Activated CD8-positive, alpha-beta T cell treated with anti-CD3 and anti-CD28 coated beads, Interleukin-2, amount 10 ng/mL, durations not matched to agents 7 days and 5 days (primary cell): ENCODE results near the gene RENBP. TPM values are rescaled to one million over a fixed set of nuclear protein-coding genes. Genes with fewer than 3 reads are reported as not detected.

Experiments
- ATAC-seq: fragments of 150-1000 bp; cut with Tn5 transposase; one replicate; pipeline ENCODE4 v1.10.0; 2021; ENCODE audit warnings: moderate library complexity
- CTCF ChIA-PET: fragments of 350-600 bp; sonication (Branson Sonifier 250); formaldehyde crosslinking; loops from one replicate; lab custom pipeline; 2021; ENCODE audit warnings: antibody characterized with exemption; lab: Charles Lee
- POLR2A ChIA-PET: fragments of 350-600 bp; sonication (Branson Sonifier 250); formaldehyde crosslinking; loops from one replicate; lab custom pipeline; 2021; ENCODE audit warnings: antibody characterized with exemption; lab: Charles Lee
- DNase-seq: peaks from one replicate; pipeline ENCODE4 v3.0.0-alpha.2; 2020
- H3K27ac Mint-ChIP-seq: one replicate; pipeline ENCODE4 v1.8.0; 2021; ENCODE audit warnings: mild to moderate bottlenecking, mixed read lengths
- H3K27me3 Mint-ChIP-seq: one replicate; pipeline ENCODE4 v1.8.0; 2021; ENCODE audit warnings: low read depth, mixed read lengths
- H3K36me3 Mint-ChIP-seq: one replicate; pipeline ENCODE4 v1.8.0; 2021; ENCODE audit warnings: low read depth, mixed read lengths
- H3K4me1 Mint-ChIP-seq: one replicate; pipeline ENCODE4 v1.8.0; 2021; ENCODE audit warnings: low read depth, mixed read lengths
- H3K4me3 Mint-ChIP-seq: one replicate; pipeline ENCODE4 v1.8.0; 2021; ENCODE audit warnings: mild to moderate bottlenecking, mixed read lengths
- H3K9me3 Mint-ChIP-seq: one replicate; pipeline ENCODE4 v1.8.0; 2022; ENCODE audit warnings: mixed read lengths; ENCODE audit not compliant: insufficient read depth
- total RNA-seq, 2 experiments: library from RNA; stranded (reverse); gene quantifications; one replicate each; pipeline ENCODE4 v1.2.3, GENCODE V29; 2021

RENBP gene
- total RNA-seq, 2 experiments from 2014 or later: 12.1 to 13.6 TPM

DNA sequence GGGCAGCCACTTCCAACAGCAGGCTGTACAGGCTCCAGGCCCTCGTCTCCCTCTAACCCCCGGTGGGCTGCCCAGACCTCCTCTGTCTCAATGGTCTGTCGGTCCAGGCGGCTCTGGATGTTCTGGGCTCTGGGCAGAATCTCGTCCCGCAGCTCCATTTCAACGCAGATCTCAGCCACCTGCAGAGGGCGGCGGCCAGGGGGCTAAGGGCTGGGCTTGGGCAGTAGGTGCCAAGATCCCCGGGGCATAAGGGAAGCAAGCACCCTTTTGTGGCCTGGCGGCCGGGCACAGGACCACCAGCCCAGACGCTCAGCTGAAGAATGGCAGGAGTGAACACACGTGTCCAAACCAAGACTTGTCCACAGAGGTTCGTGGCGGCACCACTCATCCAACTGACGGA is 30.7 kb downstream of the RENBP start:
- Mint-ChIP-seq H3K36me3 (peaks cover 36% of the 10 kb centered on the region), H3K4me1 (peaks cover 6% of the 10 kb centered on the region), H3K27me3 (no peaks in the 10 kb centered on the region), H3K9me3 (no peaks in the 10 kb centered on the region), H3K27ac (peak overlapping the region; percentile 30), H3K4me3 (no peak overlapping the region)
- ChIA-PET POLR2A (interaction anchor here (1.3 kb wide), 2 partner anchors 12 to 13 kb away, joined by 4 to 5 read pairs; no protein-coding TSS in a partner anchor), CTCF (no interaction called here)
- DNase-seq (no peak), ATAC-seq (no peak)

DNA sequence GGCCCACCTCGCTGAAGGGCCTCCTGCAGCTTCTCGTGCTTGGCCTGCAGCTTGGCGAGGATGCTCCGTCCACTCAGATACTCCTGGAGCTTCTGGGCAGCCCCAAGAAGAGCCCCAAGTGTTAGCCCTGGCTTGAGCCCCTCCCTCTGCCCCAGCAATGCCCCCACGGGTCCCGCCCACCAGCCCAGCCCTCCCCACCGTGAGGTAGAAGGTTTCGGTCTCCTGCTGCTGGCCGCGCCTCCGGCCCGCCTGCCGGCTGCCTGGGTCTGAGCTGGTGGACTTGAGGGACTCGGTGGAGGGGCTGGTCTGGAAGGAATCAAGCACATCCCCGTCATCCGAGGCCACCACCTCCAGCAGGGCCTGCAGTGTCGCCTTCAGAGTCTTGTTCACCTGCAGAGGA is 31.2 kb downstream of the RENBP start:
- ChIA-PET CTCF (interaction anchor here (1.2 kb wide), 1 partner anchor 10 kb away, joined by 4 read pairs; no protein-coding TSS in a partner anchor), POLR2A (interaction anchor here (0.9 to 1.3 kb wide), 3 partner anchors 12 to 150 kb away, joined by 4 to 5 read pairs (median 4); no protein-coding TSS in a partner anchor)
- Mint-ChIP-seq H3K27me3 (no peaks in the 10 kb centered on the region), H3K4me1 (peaks cover 6% of the 10 kb centered on the region), H3K27ac (no peak overlapping the region), H3K9me3 (no peaks in the 10 kb centered on the region), H3K4me3 (no peak overlapping the region), H3K36me3 (peaks cover 37% of the 10 kb centered on the region)
- no peak for ATAC-seq
- no peak for DNase-seq

DNA sequence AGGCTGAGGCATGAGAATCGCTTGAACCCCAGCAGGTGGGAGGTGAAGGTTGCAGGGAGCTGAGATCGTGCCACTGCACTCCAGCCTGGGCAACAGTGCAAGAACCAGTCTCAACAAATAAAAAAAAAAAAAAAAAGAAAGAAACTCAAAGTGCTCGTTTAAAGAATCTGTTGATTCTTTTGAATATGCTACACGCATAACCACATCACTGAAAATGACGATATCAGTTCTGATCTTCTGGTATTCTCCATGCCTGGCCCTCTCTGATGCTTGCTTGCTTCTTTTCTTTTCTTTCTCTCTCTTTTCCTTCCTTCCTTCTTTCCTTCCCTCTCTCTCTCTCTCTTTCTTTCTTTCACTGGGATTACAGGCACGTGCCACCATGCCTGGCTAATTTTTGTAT is 32.6 kb downstream of the RENBP start:
- Mint-ChIP-seq H3K9me3 (no peaks in the 10 kb centered on the region), H3K4me3 (no peak overlapping the region), H3K27me3 (no peaks in the 10 kb centered on the region), H3K27ac (peak overlapping the region; percentile 35), H3K36me3 (peaks cover 30% of the 10 kb centered on the region), H3K4me1 (peaks cover 12% of the 10 kb centered on the region)
- CTCF ChIA-PET: interaction anchor here (1.8 kb wide), 1 partner anchor 55 kb away, joined by 5 read pairs; no protein-coding TSS in a partner anchor
- POLR2A ChIA-PET: no interaction called here
- ATAC-seq (no peak), DNase-seq (no peak)

DNA sequence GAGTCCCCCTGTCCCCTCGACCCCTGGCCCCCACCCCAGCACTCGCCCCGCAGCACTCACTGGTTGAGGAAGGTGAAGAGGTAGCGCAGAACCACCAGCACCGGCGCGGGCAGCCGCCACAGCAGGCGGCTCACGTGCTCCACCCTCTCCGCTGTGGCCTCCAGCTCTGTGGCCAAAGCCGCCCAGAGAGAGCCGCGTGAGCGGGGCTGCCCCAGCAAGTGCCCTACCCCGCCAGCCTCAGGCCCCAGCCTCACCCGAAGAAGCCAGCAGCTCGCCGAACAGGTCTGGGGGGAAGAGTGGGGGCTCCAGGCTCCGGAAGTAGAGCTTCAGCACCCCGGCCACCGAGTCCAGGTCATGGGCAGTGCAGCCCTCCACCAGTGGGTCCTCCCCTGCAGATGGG is 34.0 kb downstream of the RENBP start:
- peaks cover 25% of the 10 kb centered on the region for H3K36me3 Mint-ChIP-seq
- DNase-seq: no peak
- H3K27ac Mint-ChIP-seq: no peak overlapping the region
- H3K4me1 Mint-ChIP-seq: peaks cover 18% of the 10 kb centered on the region
- H3K9me3 Mint-ChIP-seq: no peaks in the 10 kb centered on the region
- ATAC-seq: no peak
- H3K4me3 Mint-ChIP-seq: no peak overlapping the region
- no peaks in the 10 kb centered on the region for H3K27me3 Mint-ChIP-seq
- ChIA-PET POLR2A (interaction anchor here (0.5 to 1.2 kb wide), 3 partner anchors 10 to 16 kb away, joined by 3 to 4 read pairs (median 3); no protein-coding TSS in a partner anchor), CTCF (interaction anchor here (1.2 to 1.8 kb wide), 3 partner anchors 14 to 56 kb away, joined by 3 to 5 read pairs (median 4); no protein-coding TSS in a partner anchor)

DNA sequence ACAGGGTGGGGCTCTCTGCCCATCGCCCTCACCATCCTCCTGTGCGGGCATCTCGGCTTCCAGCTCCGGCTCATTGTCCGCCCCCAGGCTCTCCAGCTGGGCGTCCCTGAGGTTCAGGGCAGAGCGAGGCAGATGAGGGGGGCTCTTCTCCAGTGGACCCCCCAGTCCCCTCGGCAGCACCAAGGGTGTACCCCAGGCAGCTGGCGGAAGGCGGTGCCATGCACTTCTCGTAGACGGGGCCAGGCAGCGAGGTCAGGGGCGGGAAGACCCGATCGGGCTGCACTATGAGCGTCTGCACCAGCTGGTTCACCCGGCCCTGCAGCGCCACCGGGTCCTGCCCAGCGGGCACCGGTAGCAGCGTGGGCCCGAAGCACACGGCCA is 34.5 kb downstream of the RENBP start:
- peaks cover 25% of the 10 kb centered on the region for H3K36me3 Mint-ChIP-seq
- POLR2A ChIA-PET: interaction anchor here (0.5 kb wide), 1 partner anchor 9 kb away, joined by 4 read pairs; no protein-coding TSS in a partner anchor
- H3K4me1 Mint-ChIP-seq: peaks cover 19% of the 10 kb centered on the region
- no peak for DNase-seq
- no peak overlapping the region for H3K4me3 Mint-ChIP-seq
- H3K9me3 Mint-ChIP-seq: no peaks in the 10 kb centered on the region
- no peak for ATAC-seq
- CTCF ChIA-PET: interaction anchor here (1.4 kb wide), 1 partner anchor 14 kb away, joined by 3 read pairs; no protein-coding TSS in a partner anchor
- H3K27me3 Mint-ChIP-seq: no peaks in the 10 kb centered on the region
- no peak overlapping the region for H3K27ac Mint-ChIP-seq

DNA sequence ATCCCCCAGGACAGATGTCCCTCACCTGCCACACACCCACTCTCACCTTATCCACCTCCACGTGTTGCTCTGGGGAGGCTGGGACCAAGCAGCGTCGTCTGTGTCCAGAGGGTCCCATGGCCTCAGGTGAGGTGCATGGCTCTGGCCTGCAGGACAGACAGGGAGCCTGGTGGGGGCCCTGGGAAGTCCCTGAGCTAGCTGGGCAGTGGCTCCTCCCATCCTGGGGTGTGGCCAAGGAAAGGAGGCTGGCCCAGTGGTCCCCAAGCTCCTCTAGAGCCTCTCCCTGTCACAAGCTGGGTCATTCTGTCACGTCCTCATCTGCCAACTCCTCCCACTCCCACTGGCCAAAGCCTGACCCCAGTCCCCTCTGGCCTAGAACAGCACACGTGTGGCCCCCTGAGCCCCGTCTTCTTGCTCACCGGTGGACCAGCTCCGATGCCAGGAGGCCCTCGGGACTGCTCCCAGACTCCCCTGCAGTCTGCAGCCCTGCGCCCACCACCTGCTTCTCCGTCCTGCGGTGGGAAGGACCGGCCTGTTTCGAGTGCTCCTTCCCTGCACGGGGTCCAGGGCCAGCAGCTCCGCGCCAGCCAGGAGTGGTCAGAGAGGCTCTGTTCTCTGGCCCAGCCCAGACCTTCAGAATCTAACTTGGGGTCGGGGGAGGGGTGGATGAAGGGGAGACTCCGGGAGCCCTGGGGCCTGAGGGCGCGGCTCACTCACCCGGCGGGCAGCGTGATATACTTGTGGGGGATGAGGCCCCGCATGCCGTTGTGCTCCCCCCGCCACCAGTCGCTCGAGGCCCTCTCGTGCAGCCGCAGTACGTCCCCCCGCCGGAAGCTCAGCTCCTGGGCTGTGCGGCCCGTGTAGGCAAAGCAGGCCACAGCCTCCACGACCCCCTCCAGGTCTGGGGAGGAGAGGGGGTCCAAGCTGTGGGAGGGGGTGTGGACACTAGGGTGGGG is 35.1 kb downstream of the RENBP start:
- Mint-ChIP-seq H3K27ac (no peak overlapping the region), H3K27me3 (no peaks in the 10 kb centered on the region), H3K4me1 (peaks cover 22% of the 10 kb centered on the region), H3K36me3 (peaks cover 25% of the 10 kb centered on the region), H3K9me3 (no peaks in the 10 kb centered on the region), H3K4me3 (no peak overlapping the region)
- no peak for DNase-seq
- ChIA-PET POLR2A (no interaction called here), CTCF (interaction anchor here (1.4 kb wide), 1 partner anchor 15 kb away, joined by 3 read pairs; no protein-coding TSS in a partner anchor)
- ATAC-seq: peak; percentile 43

DNA sequence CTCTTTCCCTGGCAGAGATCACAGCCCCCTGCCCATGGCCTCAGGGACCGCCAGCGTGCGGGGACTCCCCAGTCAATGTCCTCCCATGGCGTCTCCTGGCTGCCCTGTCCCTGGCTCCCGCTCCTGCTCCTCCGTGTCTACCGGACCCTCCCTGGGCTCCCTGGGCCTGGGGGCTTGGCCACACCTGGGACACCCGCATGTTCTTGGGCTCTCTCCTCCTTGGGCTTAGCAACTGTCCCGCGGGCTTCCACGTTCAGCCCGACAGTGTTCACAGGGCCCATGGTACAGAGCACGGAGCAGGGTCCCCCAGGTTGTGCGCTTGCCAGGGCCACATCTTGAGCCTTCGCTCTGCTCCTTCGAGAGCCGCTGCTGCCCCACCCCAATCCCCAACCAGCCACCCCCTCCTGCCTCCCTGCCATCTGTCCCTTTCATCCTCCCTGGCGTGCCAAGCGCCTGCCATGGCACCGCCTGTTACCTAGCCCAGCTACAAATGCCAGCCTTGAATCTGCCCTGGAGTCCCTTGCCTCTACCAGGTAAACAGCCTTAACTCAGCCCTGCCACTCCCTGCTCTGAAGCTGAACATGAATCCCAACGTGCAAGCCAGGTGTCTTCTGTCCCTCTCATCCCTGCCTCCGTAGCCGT is 36.1 kb downstream of the RENBP start:
- H3K36me3 Mint-ChIP-seq: peaks cover 21% of the 10 kb centered on the region
- no peak for ATAC-seq
- H3K4me1 Mint-ChIP-seq: peaks cover 31% of the 10 kb centered on the region
- DNase-seq: no peak
- H3K4me3 Mint-ChIP-seq: no peak overlapping the region
- CTCF ChIA-PET: interaction anchor here (2.2 kb wide), 1 partner anchor 39 kb away, joined by 7 read pairs; no protein-coding TSS in a partner anchor
- H3K27me3 Mint-ChIP-seq: no peaks in the 10 kb centered on the region
- POLR2A ChIA-PET: no interaction called here
- H3K27ac Mint-ChIP-seq: peak overlapping the region; percentile 46
- H3K9me3 Mint-ChIP-seq: no peaks in the 10 kb centered on the region

DNA sequence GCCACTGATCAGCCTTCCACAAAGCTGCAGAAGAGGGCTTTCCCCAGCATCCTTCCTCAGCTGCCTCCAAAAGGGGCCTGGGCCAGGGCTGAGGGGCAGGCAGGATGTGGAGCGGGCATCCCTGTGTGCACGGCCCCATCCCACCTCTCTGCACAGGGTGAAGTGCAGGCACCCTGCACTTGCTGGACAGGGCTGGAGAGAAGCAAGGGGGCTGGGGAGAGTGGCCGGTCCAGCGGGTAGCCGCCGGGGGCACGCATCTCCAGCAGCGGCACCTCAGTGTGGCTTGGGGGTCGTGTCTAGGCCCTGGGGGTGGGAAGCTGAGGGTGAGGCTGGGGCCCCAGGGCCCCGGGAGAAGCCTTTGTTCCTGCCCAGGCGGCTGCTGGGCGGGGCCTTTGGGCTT is 37.0 kb downstream of the RENBP start:
- H3K27me3 Mint-ChIP-seq: no peaks in the 10 kb centered on the region
- DNase-seq: no peak
- ChIA-PET CTCF (interaction anchor here (1.2 to 2.2 kb wide), 3 partner anchors 15 to 39 kb away, joined by 3 to 7 read pairs (median 6); partner anchors contain the start of gene ARHGAP4), POLR2A (interaction anchor here (2.3 kb wide), 1 partner anchor 18 kb away, joined by 20 read pairs; the partner anchor contains the start of gene ARHGAP4)
- no peak overlapping the region for H3K27ac Mint-ChIP-seq
- H3K9me3 Mint-ChIP-seq: no peaks in the 10 kb centered on the region
- ATAC-seq: no peak
- H3K4me3 Mint-ChIP-seq: no peak overlapping the region
- peaks cover 21% of the 10 kb centered on the region for H3K36me3 Mint-ChIP-seq
- H3K4me1 Mint-ChIP-seq: peaks cover 38% of the 10 kb centered on the region

DNA sequence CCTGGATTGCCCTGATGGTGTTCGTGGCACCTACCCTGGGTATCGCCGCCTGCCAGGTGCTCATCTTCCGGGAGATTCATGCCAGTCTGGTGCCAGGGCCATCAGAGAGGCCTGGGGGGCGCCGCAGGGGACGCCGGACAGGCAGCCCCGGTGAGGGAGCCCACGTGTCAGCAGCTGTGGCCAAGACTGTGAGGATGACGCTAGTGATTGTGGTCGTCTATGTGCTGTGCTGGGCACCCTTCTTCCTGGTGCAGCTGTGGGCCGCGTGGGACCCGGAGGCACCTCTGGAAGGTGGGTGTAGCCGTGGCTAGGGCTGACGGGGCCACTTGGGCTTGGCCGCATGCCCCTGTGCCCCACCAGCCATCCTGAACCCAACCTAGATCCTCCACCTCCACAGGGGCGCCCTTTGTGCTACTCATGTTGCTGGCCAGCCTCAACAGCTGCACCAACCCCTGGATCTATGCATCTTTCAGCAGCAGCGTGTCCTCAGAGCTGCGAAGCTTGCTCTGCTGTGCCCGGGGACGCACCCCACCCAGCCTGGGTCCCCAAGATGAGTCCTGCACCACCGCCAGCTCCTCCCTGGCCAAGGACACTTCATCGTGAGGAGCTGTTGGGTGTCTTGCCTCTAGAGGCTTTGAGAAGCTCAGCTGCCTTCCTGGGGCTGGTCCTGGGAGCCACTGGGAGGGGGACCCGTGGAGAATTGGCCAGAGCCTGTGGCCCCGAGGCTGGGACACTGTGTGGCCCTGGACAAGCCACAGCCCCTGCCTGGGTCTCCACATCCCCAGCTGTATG is 38.1 kb downstream of the RENBP start:
- peaks cover 14% of the 10 kb centered on the region for H3K36me3 Mint-ChIP-seq
- no peaks in the 10 kb centered on the region for H3K9me3 Mint-ChIP-seq
- POLR2A ChIA-PET: interaction anchor here (2.3 kb wide), 1 partner anchor 19 kb away, joined by 20 read pairs; the partner anchor contains the start of gene ARHGAP4
- peak overlapping the region; percentile 46 for H3K27ac Mint-ChIP-seq
- DNase-seq (peak; percentile 39), ATAC-seq (peak; percentile 28)
- no peak overlapping the region for H3K4me3 Mint-ChIP-seq
- H3K4me1 Mint-ChIP-seq: peaks cover 44% of the 10 kb centered on the region
- CTCF ChIA-PET: interaction anchor here (1.2 to 2.2 kb wide), 3 partner anchors 16 to 41 kb away, joined by 3 to 7 read pairs (median 6); partner anchors contain the start of gene ARHGAP4
- H3K27me3 Mint-ChIP-seq: no peaks in the 10 kb centered on the region

DNA sequence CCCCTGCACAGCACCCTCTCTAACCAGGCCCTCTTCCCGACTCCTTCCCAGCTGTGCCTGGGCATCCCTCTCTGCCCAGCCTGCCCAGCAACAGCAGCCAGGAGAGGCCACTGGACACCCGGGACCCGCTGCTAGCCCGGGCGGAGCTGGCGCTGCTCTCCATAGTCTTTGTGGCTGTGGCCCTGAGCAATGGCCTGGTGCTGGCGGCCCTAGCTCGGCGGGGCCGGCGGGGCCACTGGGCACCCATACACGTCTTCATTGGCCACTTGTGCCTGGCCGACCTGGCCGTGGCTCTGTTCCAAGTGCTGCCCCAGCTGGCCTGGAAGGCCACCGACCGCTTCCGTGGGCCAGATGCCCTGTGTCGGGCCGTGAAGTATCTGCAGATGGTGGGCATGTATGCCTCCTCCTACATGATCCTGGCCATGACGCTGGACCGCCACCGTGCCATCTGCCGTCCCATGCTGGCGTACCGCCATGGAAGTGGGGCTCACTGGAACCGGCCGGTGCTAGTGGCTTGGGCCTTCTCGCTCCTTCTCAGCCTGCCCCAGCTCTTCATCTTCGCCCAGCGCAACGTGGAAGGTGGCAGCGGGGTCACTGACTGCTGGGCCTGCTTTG is 38.9 kb downstream of the RENBP start:
- ChIA-PET CTCF (interaction anchor here (2.0 kb wide), 1 partner anchor 20 kb away, joined by 6 read pairs; the partner anchor contains the start of gene ARHGAP4), POLR2A (interaction anchor here (2.3 kb wide), 1 partner anchor 20 kb away, joined by 20 read pairs; the partner anchor contains the start of gene ARHGAP4)
- H3K36me3 Mint-ChIP-seq: peaks cover 12% of the 10 kb centered on the region
- no peaks in the 10 kb centered on the region for H3K9me3 Mint-ChIP-seq
- no peak overlapping the region for H3K4me3 Mint-ChIP-seq
- ATAC-seq: no peak
- H3K27me3 Mint-ChIP-seq: no peaks in the 10 kb centered on the region
- DNase-seq: no peak
- peaks cover 51% of the 10 kb centered on the region for H3K4me1 Mint-ChIP-seq
- peak overlapping the region; percentile 46 for H3K27ac Mint-ChIP-seq
